HG03469 (cell line): ENCODE measurements around the gene BAHCC1.

Experiments
- ATAC-seq: cut with Tn5 transposase; IDR thresholded peaks from one replicate; pipeline ENCODE4 v1.9.1; 2021; ENCODE audit warnings: mild to moderate bottlenecking, moderate library complexity, moderate number of reproducible peaks; ENCODE audit not compliant: unreplicated experiment

Gene BAHCC1

DNA sequence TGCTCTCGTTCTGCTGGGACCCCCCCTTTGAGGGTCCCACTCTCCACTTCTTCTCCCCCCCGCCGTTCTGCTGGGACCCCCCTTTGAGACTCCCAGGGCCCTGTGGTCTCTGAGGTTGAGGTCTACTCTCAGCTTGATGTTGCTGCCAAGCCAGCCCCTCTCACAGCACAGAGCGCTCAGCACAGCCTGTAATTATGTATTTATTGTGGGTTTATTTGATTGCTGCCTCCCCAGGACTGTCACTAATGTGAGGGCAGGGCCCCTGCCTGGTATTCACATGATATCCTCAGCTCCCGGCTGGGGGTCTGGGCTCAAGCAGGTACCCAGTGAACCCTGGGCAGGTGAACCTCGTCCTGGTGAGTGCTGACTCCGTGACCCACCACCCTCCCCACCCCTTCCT is 81.9 kb downstream of the BAHCC1 start:
- no peak for ATAC-seq

DNA sequence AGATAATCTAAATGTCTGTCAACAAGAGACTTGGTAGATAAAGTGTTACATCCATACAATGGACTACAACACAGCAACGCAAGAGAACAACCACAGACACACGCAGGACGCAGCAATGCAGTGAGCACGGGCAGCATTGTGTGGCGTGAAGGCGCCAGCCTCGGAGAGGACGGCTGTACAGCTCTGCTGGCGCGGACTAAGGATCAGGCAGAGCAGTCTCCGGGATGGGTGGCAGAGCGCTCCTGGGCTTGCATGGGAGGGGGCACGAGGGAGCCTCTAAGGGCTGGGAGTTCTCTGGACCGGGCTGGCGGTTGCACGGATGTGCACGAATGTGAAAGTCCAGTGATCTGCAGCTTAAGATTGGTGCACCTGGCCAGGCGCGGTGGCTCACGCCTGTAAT is 82.9 kb downstream of the BAHCC1 start:
- ATAC-seq: no peak

DNA sequence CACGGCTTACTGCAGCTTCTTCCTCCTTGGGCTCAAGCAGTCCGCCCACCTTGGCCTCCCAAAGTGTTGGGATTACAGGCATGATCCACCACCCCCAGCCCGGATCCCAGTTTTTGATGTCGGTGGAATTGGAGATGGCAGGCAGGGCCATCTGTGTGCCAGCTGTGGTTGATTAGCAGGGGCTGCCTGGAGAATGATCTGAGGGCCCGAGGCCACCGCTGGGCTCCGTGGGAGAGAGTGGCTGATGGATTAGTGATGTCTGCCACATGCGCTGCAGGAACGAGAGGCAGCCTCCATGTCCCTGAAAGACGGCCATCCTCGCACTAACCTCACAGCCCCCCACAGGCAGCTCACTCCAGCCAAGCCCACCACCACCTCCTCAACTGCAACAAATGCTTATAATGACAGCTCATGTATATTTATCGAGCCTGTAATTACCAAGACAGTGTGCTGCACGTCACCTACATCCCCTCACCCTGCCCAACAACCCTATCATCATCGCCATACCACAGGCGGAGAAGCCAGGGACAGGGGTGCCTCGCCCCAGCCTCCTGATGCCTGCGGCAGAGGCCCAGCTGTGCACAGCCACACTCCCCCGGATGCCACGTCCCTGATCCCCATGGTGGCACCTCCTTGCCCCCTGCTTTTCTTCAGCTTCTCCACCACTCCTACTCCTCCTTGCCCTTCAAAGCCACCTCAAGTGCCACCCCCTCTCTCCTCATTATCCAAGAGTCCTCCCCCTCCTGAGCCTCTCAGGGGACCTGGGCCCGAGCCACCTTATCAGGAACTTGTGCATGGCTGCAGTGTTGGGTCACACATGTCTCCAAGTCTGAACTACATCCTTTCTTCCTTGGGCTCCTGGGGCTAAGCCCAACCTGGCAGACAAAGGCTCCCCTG is 84.2 kb downstream of the BAHCC1 start:
- no peak for ATAC-seq

DNA sequence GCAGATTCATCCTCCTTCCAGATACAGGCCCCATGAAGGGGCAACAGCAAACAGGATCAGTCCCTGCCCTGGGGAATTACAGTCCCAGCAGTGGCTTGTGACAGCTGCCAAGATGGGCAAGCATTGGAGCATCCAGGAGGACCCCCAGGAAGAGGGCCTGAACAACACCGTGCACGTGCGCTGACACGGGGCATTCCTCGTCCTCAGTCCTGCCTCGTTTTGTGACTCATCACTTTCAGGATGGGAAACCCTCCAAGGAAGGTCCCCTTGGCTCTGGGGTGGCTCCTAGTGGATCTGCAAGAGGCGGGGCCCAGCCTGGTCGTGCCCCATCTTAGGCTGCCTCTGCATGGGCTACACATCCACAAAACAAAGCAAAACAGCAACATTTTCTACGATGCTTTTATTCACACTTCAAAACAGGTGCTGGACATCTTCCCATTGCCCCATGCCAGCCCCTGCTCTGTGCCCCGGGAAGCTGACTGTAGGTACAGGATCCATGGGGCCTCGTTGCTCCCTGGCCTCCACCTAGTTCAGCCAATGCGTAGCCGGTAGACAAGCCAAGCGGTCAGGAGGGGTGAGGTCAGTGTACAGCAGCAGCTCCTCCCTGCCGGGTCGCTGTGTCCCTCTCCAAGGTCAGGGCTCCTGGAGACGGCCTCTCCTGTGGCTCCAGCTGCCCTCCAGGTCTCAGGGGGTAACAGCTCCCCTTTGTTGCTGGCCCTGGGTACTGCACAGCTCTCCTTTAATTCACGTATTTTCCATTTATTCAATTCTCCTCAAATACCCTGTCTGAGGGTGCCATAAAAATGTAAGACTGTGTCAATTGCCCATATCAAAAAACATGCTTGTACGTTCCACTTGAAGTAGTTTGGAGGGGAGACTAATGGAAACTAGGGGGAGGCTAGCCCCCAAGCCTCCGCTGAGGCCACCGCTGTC is 85.1 kb downstream of the BAHCC1 start:
- no peak for ATAC-seq

DNA sequence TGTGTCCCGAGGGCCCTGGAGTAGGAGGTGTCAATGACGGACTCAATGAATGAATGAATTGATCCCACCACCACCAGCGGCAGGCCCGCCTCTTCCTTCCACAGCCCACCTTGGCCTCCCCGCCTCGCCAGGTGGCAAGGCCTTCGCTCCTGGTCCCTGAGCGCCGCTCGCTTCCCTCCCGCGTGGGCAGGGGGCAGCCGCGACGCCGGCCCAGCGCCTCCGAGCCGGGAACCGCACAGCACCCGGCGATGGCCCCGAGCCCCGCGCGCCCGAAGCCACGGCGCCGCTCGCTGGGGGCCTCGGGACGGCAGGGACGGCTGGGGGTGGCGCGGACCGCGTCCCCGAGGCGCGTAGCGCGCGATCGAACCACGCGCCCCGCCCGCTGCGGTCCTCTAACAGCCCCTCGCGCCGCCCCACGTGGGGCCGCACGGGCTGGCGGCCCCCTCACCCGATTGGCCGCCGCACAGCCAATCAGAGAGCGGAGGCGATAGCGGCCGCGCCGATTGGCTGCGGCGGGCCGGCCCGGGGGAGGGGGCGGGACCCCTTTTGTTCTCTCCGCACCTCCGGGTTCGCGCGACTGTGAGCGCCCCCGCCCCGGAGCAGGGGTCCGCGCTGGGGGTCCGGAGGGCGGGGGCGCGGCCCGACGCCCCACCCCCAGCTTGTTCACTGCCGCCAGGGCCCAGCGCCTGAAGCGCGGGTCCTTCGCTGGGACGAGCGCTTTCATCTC is 86.0 kb downstream of the BAHCC1 start:
- ATAC-seq: no peak

DNA sequence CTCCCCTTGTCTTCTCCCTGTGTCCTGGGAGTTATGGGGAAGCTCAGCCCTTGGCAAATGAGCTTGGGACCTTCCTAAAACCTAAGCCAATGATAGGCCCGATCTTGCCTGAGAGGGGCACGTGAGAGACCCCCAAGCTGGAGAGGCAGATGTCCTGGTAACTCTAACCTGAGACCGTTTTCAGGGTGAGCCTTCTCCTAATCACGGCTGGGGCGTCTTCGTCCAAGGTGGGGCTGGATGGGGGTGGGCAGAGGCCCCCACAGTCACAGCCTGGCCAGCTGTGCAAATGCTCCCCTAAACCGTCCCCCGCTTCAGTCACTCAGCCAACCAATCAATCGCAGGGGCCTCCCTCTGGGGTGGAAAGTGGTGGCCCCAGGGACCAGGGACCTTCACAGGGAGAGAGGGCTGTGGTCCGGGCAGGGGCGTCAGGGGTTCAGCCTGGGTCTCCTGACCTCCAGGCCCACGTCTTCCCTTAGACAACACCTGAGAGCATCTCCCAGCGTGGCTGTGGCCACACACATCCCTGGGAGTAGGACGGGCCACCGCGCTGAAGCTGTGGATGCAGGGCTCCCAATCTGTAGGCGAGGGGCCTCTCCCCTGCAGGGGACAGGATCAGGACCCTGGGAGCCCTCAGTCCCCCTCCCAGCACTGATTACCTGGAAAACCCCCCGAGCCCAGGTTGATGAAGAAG is 86.7 kb downstream of the BAHCC1 start:
- ATAC-seq: no peak

DNA sequence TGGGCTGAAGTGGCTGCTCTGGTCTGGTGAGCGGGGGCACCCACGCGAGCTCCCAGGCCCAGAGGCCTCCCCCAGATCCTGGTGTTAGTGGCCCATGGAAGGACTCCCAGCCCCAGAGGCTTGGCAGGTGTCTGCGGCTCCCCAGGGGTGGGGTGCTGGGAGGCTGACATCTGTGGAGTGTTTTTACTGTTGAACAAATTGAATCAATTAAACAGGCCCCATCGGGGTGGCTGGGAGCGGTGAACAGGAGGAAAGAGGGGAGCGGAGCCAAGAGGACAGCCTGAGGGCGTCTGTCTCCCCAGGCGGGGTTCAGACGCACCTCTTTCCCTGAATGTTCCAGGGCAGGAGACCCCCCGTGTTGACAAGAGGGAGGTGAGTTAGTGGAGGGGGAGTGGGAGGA is 87.4 kb downstream of the BAHCC1 start:
- no peak for ATAC-seq

DNA sequence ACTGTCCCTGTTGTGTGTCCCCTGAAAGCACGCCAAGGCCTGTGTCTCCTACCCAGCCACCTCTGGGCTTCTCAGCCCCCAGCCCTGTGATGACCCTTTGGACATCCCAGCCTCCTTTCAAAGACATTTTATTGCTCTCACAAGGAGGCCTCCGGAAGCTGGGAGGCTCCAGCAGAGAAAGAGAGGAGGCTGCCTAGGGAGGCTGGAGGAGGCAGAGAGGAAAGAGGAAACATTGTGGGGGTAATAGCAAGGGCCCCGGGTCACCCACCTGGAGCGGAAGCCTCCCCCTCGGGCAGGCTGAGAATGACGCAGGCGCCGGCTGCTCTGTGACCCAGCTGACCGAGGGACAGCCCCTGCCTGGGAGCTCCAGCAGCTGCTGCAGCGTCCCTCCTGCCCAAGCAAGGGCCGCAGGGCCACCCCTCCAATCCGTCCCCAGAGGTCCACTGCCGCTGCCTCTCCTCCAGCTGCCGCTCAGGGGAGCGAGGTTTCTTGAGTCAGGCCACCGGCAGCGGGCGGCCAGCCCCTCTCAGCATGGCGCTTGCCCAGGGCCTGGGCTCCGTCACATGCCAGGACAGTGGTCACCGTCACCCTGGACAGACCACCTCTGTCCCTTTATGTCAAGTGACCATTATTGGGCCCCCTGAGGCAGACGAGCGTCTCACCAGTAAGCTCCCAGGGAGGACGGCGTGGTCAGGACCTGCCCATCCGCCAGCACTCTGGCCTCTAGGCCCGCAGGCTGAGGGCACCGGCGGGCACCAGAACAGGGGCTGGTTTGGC is 88.0 kb downstream of the BAHCC1 start:
- ATAC-seq: no peak

DNA sequence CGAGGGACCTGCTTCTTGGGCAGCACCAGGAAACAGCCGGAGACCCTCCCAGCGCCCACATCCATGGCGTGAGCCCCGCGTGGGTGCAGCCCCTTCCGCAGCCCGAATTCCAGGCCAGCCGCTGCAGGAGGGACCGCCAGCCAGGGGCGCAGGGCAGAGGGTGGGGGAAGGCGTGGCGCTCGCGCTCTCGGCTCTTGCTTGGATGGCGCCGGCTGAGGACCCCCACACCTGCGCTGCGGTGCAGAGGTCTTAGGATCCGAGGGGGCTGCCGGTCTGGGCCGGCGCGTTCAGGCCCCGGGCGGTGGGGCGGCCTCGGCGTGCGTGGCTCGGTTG is 88.6 kb downstream of the BAHCC1 start:
- ATAC-seq: no peak

DNA sequence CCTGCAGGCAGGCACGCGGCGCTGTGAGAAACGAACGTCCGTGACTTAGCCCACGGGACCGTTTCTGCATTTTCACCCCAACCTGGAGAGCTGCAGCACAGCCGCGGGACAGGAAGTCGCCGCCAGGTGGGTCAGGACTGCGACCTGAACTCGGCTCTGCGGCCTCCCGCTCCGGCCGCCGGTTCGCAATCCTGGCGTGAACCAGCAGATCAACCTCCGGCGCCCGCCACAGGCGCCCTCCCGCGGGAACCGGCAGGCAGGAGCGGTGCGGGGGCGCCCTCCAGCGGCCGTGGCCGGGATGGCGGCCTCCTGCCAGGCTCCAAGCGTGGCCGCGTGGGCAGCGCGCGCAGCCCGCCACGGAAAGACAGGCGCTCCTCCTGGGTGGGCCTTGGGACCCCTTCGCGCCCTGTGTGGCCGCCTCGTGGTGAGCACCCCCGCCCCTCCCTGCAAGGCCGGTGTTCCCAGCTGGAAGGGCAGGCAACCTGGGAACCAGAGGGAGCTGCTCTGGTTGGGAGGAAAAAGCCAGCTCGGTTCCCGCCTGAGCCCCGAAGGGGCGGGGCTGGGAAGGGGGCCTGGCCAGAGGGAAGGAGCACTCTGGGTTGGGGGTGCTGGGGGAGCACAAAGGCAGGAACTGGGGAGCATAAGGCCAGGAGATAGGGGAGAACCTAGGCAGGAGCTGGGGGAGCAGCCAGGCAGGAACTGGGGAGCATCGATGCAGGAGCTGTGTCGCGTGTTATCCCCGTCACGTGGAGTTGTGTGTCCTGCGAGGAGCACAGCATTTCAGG is 89.1 kb downstream of the BAHCC1 start:
- peak; percentile 47 for ATAC-seq

DNA sequence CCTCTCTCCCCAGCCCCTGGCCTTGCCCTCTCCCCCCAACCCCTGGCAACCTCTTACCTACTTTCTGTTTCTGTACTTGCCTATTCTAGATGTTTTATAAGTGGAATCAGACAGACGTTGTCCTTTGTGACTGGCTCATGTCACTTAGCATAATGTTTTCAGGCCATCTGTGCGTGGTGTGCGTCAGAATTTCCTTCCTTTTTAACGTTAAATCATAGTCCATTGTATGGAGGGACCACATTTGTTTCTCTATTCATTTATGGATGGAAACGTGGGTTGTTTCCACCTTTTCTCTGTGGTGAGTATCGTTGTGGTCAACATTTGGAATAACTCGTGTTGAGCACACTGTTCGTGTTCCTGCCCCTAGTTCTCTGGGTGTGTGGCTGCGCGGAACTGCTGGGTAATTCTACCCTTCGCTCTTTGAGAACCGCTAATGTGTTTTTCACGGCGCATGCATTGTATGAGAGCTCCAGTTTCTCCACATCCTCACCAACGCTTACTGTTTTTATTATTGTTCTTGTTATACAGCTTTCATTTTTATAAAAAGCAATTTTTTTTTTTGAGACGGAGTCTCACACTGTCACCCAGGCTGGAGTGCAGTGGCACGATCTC is 91.0 kb downstream of the BAHCC1 start:
- no peak for ATAC-seq

DNA sequence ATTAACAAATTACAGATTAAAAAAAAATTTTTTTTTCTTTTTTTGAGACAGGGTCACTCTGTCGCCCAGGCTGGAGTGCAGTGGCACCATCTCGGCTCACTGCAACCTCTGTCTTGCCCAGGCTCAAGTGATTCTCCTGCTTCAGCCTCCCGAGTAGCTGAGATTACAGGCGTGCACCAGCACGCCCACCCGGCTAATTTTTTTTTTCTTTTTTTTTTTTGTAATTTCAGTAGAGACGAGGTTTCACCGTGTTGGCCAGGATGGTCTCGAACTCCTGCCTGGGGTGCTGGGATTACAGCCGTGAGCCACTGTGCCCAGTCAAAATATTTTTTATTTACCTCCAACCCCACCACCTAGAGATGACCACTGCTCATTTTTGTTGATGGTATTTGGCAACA is 91.8 kb downstream of the BAHCC1 start:
- ATAC-seq: no peak

DNA sequence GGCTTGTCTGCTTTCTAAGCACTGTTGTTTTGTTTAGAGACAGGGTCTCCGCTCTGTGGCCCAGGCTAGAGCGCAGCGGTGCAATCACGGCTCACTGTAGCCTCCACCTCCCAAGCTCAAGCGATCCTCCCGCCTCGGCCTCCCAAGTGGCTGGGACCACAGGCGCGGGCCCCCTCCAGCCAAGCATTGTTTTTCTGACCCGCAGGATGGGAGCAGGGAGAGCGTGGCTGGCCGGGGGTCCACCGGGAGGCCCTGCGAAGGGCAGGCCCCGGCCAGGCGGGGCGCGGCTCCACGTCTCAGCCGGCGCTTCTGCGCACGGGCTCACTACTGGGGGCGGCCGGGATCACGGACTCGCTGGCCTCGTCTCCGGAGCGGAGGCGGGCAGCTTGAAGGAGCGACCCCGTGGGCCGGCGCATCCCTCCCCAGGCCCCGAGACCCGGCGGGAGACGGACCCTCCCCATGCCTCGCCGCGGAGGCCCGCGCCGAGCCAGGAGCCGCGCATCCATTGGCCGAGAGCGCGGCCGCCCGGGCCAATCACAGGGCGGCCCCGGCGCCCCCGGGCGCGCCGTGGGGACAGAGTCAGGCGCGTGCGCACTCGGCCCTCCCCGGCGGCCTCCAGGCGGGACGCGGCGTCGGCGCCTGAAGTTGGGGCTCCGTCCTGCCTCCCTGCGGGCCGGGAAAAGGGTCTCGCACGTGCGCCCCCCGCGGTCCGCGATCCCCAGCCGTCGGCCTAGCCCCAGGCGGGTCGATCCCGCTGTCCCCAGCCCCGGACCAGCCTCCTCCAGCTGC is 92.4 kb downstream of the BAHCC1 start:
- ATAC-seq: no peak

DNA sequence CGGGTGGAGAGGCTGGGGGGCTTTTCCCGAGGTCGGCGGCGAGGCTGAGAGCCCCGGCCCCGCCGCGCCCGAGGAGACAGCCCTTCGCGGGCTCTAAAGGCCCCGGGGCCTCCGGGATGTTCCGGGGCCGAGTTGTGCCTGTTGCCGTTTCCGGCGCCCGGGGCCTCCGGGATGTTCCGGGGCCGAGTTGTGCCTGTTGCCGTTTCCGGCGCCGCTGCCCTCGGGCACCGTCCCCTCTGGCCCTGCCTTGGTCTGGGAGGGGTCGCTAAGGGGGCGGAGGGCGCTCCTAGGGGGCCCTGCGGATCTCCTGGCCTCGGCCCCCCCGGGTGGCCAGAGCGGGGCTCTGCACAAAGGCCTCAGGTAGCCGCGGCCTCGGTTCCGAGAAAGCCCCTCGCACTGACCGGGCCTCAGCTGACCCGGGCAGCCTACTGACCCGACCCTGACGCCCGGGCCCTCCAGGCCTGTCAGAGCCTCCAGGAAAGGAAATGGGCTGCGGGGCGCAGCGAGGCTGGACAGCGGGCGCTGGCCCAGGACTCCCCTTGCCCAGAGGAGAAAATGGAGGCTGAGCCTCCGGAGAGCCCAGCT is 93.1 kb downstream of the BAHCC1 start:
- no peak for ATAC-seq

DNA sequence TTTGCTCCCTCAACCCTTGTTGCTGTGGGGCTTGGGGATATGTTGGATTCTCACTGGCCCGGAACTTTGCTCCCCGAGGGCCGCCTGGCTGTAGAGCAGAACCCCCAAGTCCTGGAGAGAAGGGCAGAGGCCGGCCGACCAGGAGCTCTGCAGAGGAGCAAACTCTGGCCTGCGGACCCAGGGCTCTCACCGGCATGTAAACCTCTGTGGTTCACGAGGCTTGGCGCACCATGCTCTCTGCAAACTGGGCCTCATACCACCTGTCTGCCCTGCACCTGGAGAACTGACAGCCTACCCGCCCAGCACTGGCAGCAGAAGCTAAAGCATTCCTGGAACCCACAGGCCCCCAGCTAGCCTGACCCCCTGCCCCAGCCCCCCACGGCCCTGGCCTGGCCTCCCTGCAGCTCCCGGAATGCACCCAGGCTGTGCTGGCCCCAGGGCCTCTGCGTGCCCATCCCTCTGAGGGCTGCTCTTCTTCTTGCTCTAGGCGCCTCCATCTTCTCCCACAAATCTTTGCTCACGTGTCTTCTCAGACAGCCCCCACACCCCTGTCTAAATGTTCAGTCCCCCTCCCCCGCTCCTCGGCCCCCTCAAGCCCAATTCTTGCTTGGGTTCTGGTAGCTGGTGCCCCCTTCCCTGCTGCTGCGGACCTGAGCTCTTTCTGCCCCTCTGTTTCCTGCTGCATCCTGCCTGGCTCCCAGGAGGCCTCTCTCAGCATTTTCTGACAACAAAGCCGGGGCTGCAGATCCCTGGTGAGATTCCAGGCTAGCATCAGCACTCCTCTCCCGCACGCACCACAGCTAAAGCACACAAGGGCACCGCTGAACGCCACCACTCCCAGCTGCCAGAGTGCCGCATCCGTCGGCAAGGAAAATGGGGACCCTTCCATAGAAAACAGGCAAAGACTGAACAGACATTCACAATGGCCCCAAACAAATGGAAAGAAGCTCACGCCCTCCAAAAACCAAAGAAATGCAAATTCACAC is 94.0 kb downstream of the BAHCC1 start:
- ATAC-seq: no peak
